HepG2 (cell line): Measurements from ENCODE around the gene SLC35A1. TPM values are rescaled to one million over a fixed set of nuclear protein-coding genes. Genes with fewer than 3 reads are reported as not detected.

Experiments
- ATF7-NPFF ChIP-seq: sonication (generic); formaldehyde crosslinking; IDR thresholded peaks from 2 replicates; pipeline ENCODE4 v1.8.1; 2023; ENCODE audit warnings: mild to moderate bottlenecking, low read depth, missing genetic modification reagents, moderate library complexity
- CCAR2 ChIP-seq: fragments of 200-400 bp; formaldehyde crosslinking; optimal IDR thresholded peaks from 2 replicates; pipeline ENCODE3; 2018; ENCODE audit warnings: low read depth, mild to moderate bottlenecking, low read length, moderate library complexity
- EZH2 ChIP-seq: conservative IDR thresholded peaks from 2 replicates; pipeline ENCODE4 v1.6.1; 2012; ENCODE audit warnings: mild to moderate bottlenecking, low read depth, low read length, moderate library complexity
- FLYWCH1 ChIP-seq: sonication (generic); formaldehyde crosslinking; IDR thresholded peaks from 2 replicates; pipeline ENCODE4 v1.8.1; 2023; ENCODE audit warnings: mild to moderate bottlenecking, missing genetic modification reagents
- NFYB ChIP-seq: sonication (generic); formaldehyde crosslinking; IDR thresholded peaks from 2 replicates; pipeline ENCODE4 v1.4.0; 2020; ENCODE audit warnings: missing genetic modification reagents
- PAWR ChIP-seq: sonication (generic); formaldehyde crosslinking; IDR thresholded peaks from 2 replicates; pipeline ENCODE4 v1.4.0; 2020; ENCODE audit warnings: missing genetic modification reagents, mild to moderate bottlenecking, borderline replicate concordance
- RBFOX2 ChIP-seq: fragments of 200-400 bp; formaldehyde crosslinking; IDR thresholded peaks from 2 replicates; pipeline ENCODE4 v1.6.1; 2017; ENCODE audit warnings: low read depth, mild to moderate bottlenecking, low read length
- RFX5 ChIP-seq: IDR thresholded peaks from 2 replicates; pipeline ENCODE4 v1.6.1; 2011; ENCODE audit warnings: low read depth, low read length, improper control_type of control experiment
- SNAPC2 ChIP-seq: sonication (generic); formaldehyde crosslinking; IDR thresholded peaks from 2 replicates; pipeline ENCODE4 v1.8.1; 2022; ENCODE audit warnings: mild to moderate bottlenecking, missing genetic modification reagents
- TAF1 ChIP-seq: sonication (generic); formaldehyde crosslinking; IDR thresholded peaks from 2 replicates; pipeline ENCODE4 v1.4.0; 2020; ENCODE audit warnings: missing genetic modification reagents
- TAF15 ChIP-seq: fragments of 200-400 bp; formaldehyde crosslinking; IDR thresholded peaks from one replicate; pipeline ENCODE4 v1.6.1; 2018; ENCODE audit warnings: mild to moderate bottlenecking, low read depth, low read length; ENCODE audit not compliant: poor library complexity, severe bottlenecking
- TEAD3 ChIP-seq: optimal IDR thresholded peaks from 2 replicates; pipeline ENCODE3; 2016; ENCODE audit warnings: borderline replicate concordance
- TRIM24 ChIP-seq: sonication (generic); formaldehyde crosslinking; IDR thresholded peaks from 2 replicates; pipeline ENCODE4 v1.8.0; 2022; ENCODE audit warnings: mild to moderate bottlenecking, missing genetic modification reagents
- ZFP36 ChIP-seq: fragments of 150-350 bp; IDR thresholded peaks from 2 replicates; pipeline ENCODE4 v1.6.1; 2018; ENCODE audit warnings: borderline replicate concordance, low read length, low read depth; ENCODE audit not compliant: partially characterized antibody
- ZFP36L2 ChIP-seq: sonication (generic); formaldehyde crosslinking; IDR thresholded peaks from 2 replicates; pipeline ENCODE4 v1.4.0; 2020; ENCODE audit warnings: missing genetic modification reagents
- ZMYM2 ChIP-seq: sonication (generic); formaldehyde crosslinking; IDR thresholded peaks from 2 replicates; pipeline ENCODE4 v1.8.0; 2022; ENCODE audit warnings: mild to moderate bottlenecking, missing genetic modification reagents
- ZNF382 ChIP-seq: sonication (generic); formaldehyde crosslinking; IDR thresholded peaks from 2 replicates; pipeline ENCODE4 v1.5.0; 2020; ENCODE audit warnings: missing genetic modification reagents, mild to moderate bottlenecking, borderline replicate concordance
- ZNF550 ChIP-seq: sonication (generic); formaldehyde crosslinking; IDR thresholded peaks from 2 replicates; pipeline ENCODE4 v1.4.0; 2020; ENCODE audit warnings: mild to moderate bottlenecking, missing genetic modification reagents, borderline replicate concordance
- ZNF558 ChIP-seq: sonication (generic); formaldehyde crosslinking; IDR thresholded peaks from 2 replicates; pipeline ENCODE4 v1.9.0; 2022; ENCODE audit warnings: mild to moderate bottlenecking, missing genetic modification reagents, borderline replicate concordance
- ZNF850 ChIP-seq: sonication (generic); formaldehyde crosslinking; conservative IDR thresholded peaks from 2 replicates; pipeline ENCODE4 v1.9.0; 2021; ENCODE audit warnings: mild to moderate bottlenecking, missing genetic modification reagents
- polyA plus RNA-seq, 8 experiments: library from polyadenylated mRNA; depleted of rRNA in 3 of 8; stranded (reverse) in 7 of 8; unstranded in 1 of 8; fragments of >200 nt; fragmentation: Illumina TruSeq in 4 of 8; extraction: Trizol in 4 of 8; gene quantifications; 2 replicates each; pipeline versions ENCODE4 v1.2.1 to v1.2.3, GENCODE V29; 2011 to 2016; ENCODE audit warnings: low read depth in 4 of 8, missing spikeins in 1 of 8, mixed read lengths in 1 of 8; ENCODE audit not compliant: insufficient read depth in 1 of 8
- total RNA-seq, 5 experiments: library from RNA; depleted of rRNA; stranded (reverse); fragments of >200 nt; fragmentation: Illumina TruSeq; extraction: Trizol; gene quantifications; 2 replicates each; pipeline ENCODE4 v1.2.3, GENCODE V29; 2016; ENCODE audit warnings: low read depth in 1 of 5
- TF ChIP-seq, protein P1 (sequence below): sonication (generic); formaldehyde crosslinking; IDR thresholded peaks from 2 replicates; pipeline ENCODE4 v1.4.0; 2020; ENCODE audit warnings: missing genetic modification reagents, borderline replicate concordance
- TF ChIP-seq, protein P2 (sequence below): sonication (generic); formaldehyde crosslinking; IDR thresholded peaks from 2 replicates; pipeline ENCODE4 v1.5.0; 2020; ENCODE audit warnings: missing genetic modification reagents, mild to moderate bottlenecking, borderline replicate concordance
- TF ChIP-seq, protein P3 (sequence below): sonication (generic); formaldehyde crosslinking; IDR thresholded peaks from 2 replicates; pipeline ENCODE4 v1.4.0; 2020; ENCODE audit warnings: missing genetic modification reagents, borderline replicate concordance

Gene SLC35A1
- total and polyA plus RNA-seq, 2 of the 13 experiments (the other 11 are each of a cell fraction or from before 2014, with no cell fraction given) = 24.8 to 25.1 TPM

DNA sequence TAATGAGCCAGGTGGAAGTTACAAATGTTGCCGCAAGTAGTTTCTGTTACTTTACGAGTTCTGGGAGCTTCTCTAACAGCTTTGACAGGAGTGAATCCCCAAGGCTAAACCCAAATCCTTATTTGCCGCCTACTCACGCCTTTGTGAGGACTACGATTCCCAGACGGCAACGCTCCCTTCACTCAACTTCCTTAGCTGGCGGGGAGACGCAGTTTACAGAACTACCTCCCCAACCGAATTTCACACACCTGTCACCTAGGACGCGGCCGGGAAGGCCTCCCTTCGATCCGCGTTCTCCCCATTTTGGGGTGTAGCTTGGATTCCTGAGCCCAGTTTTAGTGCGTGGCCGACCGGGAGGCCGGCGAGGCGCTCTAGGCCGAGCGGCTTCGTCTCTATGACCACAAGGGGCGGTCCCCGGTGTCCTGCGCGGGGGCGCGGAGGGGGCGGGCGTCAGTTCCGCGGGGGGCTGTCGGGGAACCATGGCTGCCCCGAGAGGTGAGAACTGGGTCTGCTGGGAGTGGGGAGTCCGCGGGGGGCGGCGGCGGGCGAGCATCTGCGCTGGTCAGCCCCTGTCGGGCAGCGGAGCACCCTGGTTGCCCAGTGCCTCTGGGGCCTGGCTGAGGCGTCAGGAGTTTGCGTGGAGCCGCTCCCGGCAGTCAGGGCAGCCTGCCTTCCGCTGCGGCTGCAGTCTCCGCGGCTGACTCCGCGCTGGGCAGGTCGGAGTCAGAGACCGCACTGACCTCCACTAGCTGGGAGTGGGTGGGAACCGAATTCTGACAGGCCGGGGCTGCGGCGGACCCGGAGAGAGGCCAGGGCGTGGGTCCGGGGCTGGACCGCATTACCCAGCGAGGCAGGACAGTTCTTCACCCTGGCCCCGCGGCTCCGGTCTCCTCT lies at the start of gene SLC35A1 (continued):
- TF ChIP-seq, protein P1, sequence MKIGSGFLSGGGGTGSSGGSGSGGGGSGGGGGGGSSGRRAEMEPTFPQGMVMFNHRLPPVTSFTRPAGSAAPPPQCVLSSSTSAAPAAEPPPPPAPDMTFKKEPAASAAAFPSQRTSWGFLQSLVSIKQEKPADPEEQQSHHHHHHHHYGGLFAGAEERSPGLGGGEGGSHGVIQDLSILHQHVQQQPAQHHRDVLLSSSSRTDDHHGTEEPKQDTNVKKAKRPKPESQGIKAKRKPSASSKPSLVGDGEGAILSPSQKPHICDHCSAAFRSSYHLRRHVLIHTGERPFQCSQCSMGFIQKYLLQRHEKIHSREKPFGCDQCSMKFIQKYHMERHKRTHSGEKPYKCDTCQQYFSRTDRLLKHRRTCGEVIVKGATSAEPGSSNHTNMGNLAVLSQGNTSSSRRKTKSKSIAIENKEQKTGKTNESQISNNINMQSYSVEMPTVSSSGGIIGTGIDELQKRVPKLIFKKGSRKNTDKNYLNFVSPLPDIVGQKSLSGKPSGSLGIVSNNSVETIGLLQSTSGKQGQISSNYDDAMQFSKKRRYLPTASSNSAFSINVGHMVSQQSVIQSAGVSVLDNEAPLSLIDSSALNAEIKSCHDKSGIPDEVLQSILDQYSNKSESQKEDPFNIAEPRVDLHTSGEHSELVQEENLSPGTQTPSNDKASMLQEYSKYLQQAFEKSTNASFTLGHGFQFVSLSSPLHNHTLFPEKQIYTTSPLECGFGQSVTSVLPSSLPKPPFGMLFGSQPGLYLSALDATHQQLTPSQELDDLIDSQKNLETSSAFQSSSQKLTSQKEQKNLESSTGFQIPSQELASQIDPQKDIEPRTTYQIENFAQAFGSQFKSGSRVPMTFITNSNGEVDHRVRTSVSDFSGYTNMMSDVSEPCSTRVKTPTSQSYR (CRISPR knock-in tag) = no peak
- TF ChIP-seq ZFP36L2 (CRISPR knock-in tag) (no peak), ZNF558 (CRISPR knock-in tag) (peak; percentile 93), ZFP36 (no peak), TAF1 (CRISPR knock-in tag) (peak; percentile 91), TAF15 (peak; percentile 40), ZMYM2 (CRISPR knock-in tag) (peak; percentile 48; the same call in 1 of the 2 replicates), ATF7-NPFF (CRISPR knock-in tag) (peak; percentile 87; the same call in 1 of the 2 replicates), ZNF382 (CRISPR knock-in tag) (no peak), TRIM24 (CRISPR knock-in tag) (no peak), TEAD3 (peak; percentile 12), EZH2 (no peak), FLYWCH1 (CRISPR knock-in tag) (no peak), NFYB (CRISPR knock-in tag) (no peak), RFX5 (no peak), ZNF850 (no peak), CCAR2 (no peak), RBFOX2 (peak; percentile 84), PAWR (CRISPR knock-in tag) (no peak), SNAPC2 (peak; percentile 11; the same call in 1 of the 2 replicates), ZNF550 (CRISPR knock-in tag) (no peak)
- TF ChIP-seq, protein P2, sequence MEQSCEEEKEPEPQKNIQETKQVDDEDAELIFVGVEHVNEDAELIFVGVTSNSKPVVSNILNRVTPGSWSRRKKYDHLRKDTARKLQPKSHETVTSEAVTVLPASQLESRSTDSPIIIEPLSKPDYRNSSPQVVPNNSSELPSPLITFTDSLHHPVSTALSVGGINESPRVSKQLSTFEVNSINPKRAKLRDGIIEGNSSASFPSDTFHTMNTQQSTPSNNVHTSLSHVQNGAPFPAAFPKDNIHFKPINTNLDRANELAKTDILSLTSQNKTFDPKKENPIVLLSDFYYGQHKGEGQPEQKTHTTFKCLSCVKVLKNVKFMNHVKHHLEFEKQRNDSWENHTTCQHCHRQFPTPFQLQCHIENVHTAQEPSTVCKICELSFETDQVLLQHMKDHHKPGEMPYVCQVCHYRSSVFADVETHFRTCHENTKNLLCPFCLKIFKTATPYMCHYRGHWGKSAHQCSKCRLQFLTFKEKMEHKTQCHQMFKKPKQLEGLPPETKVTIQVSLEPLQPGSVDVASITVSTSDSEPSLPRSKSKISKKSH (CRISPR knock-in tag) = 0 out of 2 replicates have a peak, but pooled peaks have one; percentile 72
- TF ChIP-seq, protein P3, sequence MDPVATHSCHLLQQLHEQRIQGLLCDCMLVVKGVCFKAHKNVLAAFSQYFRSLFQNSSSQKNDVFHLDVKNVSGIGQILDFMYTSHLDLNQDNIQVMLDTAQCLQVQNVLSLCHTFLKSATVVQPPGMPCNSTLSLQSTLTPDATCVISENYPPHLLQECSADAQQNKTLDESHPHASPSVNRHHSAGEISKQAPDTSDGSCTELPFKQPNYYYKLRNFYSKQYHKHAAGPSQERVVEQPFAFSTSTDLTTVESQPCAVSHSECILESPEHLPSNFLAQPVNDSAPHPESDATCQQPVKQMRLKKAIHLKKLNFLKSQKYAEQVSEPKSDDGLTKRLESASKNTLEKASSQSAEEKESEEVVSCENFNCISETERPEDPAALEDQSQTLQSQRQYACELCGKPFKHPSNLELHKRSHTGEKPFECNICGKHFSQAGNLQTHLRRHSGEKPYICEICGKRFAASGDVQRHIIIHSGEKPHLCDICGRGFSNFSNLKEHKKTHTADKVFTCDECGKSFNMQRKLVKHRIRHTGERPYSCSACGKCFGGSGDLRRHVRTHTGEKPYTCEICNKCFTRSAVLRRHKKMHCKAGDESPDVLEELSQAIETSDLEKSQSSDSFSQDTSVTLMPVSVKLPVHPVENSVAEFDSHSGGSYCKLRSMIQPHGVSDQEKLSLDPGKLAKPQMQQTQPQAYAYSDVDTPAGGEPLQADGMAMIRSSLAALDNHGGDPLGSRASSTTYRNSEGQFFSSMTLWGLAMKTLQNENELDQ (CRISPR knock-in tag) = no peak
